ENCODE data around the gene MLPH. TPM values are rescaled to one million over a fixed set of nuclear protein-coding genes. Genes with fewer than 3 reads are reported as not detected.

MLPH gene
- total RNA-seq, 1 experiment from 2014 or later, result 237 TPM

DNA sequence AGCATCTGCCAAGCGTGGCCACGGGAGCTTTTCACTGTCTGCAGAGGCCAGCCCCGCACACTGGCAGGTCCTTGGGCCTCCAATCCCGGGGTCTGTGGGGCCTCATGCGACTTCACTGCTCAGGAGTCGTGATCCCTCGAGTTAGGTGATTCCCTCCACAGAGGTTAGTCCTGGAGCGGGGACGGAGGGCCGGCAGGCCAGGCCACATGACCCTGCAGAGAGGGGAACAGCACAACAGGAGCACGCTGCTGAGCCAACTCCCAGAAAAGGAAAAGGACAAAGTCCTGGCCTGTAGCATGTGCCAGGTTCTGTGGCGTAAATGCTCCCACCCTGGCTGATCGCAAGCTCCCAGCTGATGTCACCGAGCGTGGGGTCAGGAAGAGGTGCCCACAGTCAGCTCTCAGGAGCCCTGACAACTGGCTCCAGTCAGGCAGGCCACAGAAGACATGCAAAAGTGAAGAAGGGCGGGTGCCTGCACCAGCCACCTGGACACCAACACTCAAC, 64.1 kb downstream of the MLPH start:
- intact Hi-C loops (cut with micrococcal nuclease; ENCODE audit: unreplicated experiment), result no loop called here

DNA sequence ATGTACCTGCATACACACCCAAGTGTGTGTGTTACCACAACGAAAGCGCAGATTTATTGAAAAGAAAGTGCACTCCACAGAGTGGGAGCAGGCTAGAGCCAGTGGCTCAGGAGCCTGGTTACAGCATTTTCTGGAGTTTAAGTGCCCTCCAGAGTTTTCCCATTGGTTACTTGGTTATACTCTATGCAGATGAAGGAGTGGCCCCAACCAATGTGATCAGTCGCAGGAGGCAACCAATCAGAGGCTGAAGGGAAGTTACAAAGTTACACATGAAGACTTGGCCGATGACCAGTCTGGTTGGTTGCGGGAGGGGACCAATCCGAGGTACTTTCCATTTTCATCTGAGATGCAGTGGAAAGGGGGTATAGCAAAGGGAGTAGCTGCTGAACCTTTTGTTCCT, 65.9 kb downstream of the MLPH start:
- peaks cover 60% of the 10 kb centered on the region for H3K36me3 ChIP-seq (ENCODE audit: low read depth)
- H3K27me3 ChIP-seq (ENCODE audit: insufficient read depth, low read depth), result no peaks in the 10 kb centered on the region
- intact Hi-C loops (cut with micrococcal nuclease; ENCODE audit: unreplicated experiment), result no loop called here
- H2AFZ ChIP-seq, result no peak overlapping the region
- no peak for DNase-seq
- ChIA-PET CTCF (no interaction called here), POLR2A (ENCODE audit: unreplicated experiment) (no interaction called here)
- no peaks in the 10 kb centered on the region for H3K4me1 ChIP-seq (replicated peaks; ENCODE audit: insufficient read depth)
- peaks cover 10% of the 10 kb centered on the region; the same call in 1 of the 2 replicates for H3K9me3 ChIP-seq (ENCODE audit: insufficient read depth, low read depth)
- no peak overlapping the region for H3K4me3 ChIP-seq
- H3K9me2 ChIP-seq (ENCODE audit: insufficient read depth), result no peaks in the 10 kb centered on the region
- no peak overlapping the region for H3K27ac ChIP-seq
- H3K4me2 ChIP-seq, result no peak overlapping the region
- TF ChIP-seq EZH2 (IDR thresholded peaks at IDR 0.05; ENCODE audit: low read depth), result no peak
- TF ChIP-seq, protein P1, sequence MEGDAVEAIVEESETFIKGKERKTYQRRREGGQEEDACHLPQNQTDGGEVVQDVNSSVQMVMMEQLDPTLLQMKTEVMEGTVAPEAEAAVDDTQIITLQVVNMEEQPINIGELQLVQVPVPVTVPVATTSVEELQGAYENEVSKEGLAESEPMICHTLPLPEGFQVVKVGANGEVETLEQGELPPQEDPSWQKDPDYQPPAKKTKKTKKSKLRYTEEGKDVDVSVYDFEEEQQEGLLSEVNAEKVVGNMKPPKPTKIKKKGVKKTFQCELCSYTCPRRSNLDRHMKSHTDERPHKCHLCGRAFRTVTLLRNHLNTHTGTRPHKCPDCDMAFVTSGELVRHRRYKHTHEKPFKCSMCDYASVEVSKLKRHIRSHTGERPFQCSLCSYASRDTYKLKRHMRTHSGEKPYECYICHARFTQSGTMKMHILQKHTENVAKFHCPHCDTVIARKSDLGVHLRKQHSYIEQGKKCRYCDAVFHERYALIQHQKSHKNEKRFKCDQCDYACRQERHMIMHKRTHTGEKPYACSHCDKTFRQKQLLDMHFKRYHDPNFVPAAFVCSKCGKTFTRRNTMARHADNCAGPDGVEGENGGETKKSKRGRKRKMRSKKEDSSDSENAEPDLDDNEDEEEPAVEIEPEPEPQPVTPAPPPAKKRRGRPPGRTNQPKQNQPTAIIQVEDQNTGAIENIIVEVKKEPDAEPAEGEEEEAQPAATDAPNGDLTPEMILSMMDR (conservative IDR thresholded peaks at IDR 0.05), result no peak
- no peaks in the 10 kb centered on the region for H3K79me2 ChIP-seq (ENCODE audit: low read depth)
- peaks cover 71% of the 10 kb centered on the region for H3F3A ChIP-seq (ENCODE audit: insufficient read depth, low read depth)
- BruUV-seq (replicated peaks), result no TSS peak
- peaks cover 4% of the 10 kb centered on the region; the same call in 1 of the 2 replicates for H4K20me1 ChIP-seq (ENCODE audit: insufficient read depth)

More for the DNA sequence above, 64.1 kb downstream of the MLPH start:
- no peaks in the 10 kb centered on the region for H3K27me3 ChIP-seq (ENCODE audit: insufficient read depth, low read depth)
- H3K27ac ChIP-seq, result no peak overlapping the region
- no peak for DNase-seq
- H3K79me2 ChIP-seq (ENCODE audit: low read depth), result no peaks in the 10 kb centered on the region
- no TSS peak for BruUV-seq (replicated peaks)
- H3K36me3 ChIP-seq (ENCODE audit: low read depth), result peaks cover 63% of the 10 kb centered on the region
- peaks cover 67% of the 10 kb centered on the region for H3F3A ChIP-seq (ENCODE audit: insufficient read depth, low read depth)
- H3K4me3 ChIP-seq, result no peak overlapping the region
- H3K9me3 ChIP-seq (ENCODE audit: insufficient read depth, low read depth), result peaks cover 10% of the 10 kb centered on the region; the same call in 1 of the 2 replicates
- CTCF ChIA-PET, result interaction anchor here (0.7 kb wide), 1 partner anchor 22 kb away, joined by 3 read pairs; no protein-coding TSS in a partner anchor
- no peaks in the 10 kb centered on the region for H3K4me1 ChIP-seq (replicated peaks; ENCODE audit: insufficient read depth)
- 0 out of 2 replicates have a peak, but pooled peaks cover 2% of the 10 kb centered on the region for H4K20me1 ChIP-seq (ENCODE audit: insufficient read depth)
- H3K4me2 ChIP-seq, result no peak overlapping the region
- TF ChIP-seq EZH2 (IDR thresholded peaks at IDR 0.05; ENCODE audit: low read depth), result no peak
- TF ChIP-seq, protein P1 (conservative IDR thresholded peaks at IDR 0.05), result no peak
- POLR2A ChIA-PET (ENCODE audit: unreplicated experiment), result no interaction called here
- H2AFZ ChIP-seq, result no peak overlapping the region
- no peaks in the 10 kb centered on the region for H3K9me2 ChIP-seq (ENCODE audit: insufficient read depth)

DNA sequence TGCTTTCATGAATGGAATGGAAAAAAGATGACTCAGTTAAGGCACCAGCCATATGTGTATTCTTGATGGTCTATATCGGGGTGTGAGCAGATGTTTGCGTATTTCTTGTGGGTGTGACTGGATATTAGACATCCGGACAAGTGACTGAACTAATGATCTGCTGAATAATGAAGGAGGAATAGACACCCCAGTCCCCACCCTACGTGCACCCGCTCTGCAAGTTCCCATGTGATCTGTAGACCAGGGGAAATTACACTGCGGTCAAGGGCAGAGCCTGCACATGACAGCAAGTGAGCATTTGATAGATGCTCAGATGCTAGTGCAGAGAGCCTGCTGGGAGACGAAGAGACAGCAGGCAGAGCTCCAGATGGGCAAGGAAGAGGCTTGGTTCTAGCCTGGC, 66.9 kb downstream of the MLPH start:
- no peaks in the 10 kb centered on the region for H3K27me3 ChIP-seq (ENCODE audit: insufficient read depth, low read depth)
- H3K36me3 ChIP-seq (ENCODE audit: low read depth), result peaks cover 58% of the 10 kb centered on the region
- no peak overlapping the region for H3K27ac ChIP-seq
- POLR2A ChIA-PET (ENCODE audit: unreplicated experiment), result interaction anchor here (0.7 kb wide), 1 partner anchor 507 kb away, joined by 7 read pairs; the partner anchor contains the start of gene SCLY
- no peak overlapping the region for H3K4me3 ChIP-seq
- H3K9me2 ChIP-seq (ENCODE audit: insufficient read depth), result no peaks in the 10 kb centered on the region
- H4K20me1 ChIP-seq (ENCODE audit: insufficient read depth), result peaks cover 4% of the 10 kb centered on the region; the same call in 1 of the 2 replicates
- intact Hi-C loops (cut with micrococcal nuclease; ENCODE audit: unreplicated experiment), result no loop called here
- BruUV-seq (replicated peaks), result no TSS peak
- TF ChIP-seq, protein P1 (conservative IDR thresholded peaks at IDR 0.05), result no peak
- TF ChIP-seq EZH2 (IDR thresholded peaks at IDR 0.05; ENCODE audit: low read depth), result no peak
- CTCF ChIA-PET, result no interaction called here
- peaks cover 10% of the 10 kb centered on the region; the same call in 1 of the 2 replicates for H3K9me3 ChIP-seq (ENCODE audit: insufficient read depth, low read depth)
- DNase-seq, result no peak
- peaks cover 60% of the 10 kb centered on the region for H3F3A ChIP-seq (ENCODE audit: insufficient read depth, low read depth)
- no peaks in the 10 kb centered on the region for H3K4me1 ChIP-seq (replicated peaks; ENCODE audit: insufficient read depth)
- H3K79me2 ChIP-seq (ENCODE audit: low read depth), result no peaks in the 10 kb centered on the region
- no peak overlapping the region for H3K4me2 ChIP-seq
- no peak overlapping the region for H2AFZ ChIP-seq

Data from PC-9 (cell line).